ENCODE results near the gene ID2.
"Not testable (repeated sequence)": the region's sequence is repeated elsewhere in the genome, so short reads cannot be mapped to it uniquely, and the experiment has no call there.

Gene ID2

DNA sequence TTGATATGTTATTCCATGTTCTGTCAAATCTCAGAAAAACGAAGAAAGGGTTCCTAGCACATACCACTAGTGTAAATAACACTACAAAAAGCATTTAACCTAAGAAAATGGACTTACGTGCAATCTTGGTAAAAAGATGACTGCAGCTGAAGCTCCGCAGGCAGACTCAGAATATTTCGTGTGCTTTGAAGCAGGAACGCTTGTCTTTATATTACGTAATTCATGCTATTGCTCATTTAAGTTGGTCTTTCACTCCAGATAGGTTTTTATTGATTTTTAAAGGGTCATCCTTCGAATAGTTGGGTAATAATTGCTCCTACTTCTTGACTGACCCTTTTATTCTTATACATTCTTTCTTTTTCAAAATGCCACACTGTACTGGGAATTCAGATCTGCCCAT lies 44.0 kb downstream of the ID2 start:
- FAIRE-seq = no peak
- DNase-seq (ENCODE audit: insufficient read length, low spot score) = no peak

DNA sequence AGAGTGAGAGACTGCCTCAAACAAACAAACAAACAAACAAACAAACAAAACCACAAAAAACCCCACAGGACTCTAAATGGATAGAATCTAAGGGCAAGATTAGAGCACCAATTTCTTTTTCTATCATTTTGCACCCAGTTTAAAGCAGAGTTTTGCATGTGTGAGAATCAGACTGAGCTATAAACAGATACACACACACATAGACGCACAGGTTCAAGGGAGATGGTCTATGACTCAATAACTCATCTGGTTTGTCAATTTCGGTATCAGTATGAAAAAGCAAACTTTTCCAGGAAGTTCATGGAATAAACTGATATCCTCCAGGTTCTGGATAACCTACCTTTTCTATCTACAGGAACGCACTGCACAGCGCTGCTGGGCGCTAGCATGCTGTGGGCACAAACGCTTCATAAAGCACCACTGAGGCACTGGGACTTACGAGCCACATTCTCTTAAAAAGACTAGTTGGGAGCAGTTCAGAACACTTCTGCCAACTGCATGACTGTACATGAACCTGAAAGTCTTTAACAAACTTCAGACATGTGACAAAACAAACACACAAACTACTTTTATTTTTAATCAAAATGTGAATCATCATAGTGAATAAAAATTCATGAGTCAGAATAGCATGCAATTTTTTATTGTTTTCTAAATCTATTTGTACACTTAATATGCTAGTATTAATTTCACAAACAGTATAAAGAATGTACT lies 46.6 kb downstream of the ID2 start:
- FAIRE-seq = no peak
- DNase-seq (ENCODE audit: insufficient read length, low spot score) = no peak

DNA sequence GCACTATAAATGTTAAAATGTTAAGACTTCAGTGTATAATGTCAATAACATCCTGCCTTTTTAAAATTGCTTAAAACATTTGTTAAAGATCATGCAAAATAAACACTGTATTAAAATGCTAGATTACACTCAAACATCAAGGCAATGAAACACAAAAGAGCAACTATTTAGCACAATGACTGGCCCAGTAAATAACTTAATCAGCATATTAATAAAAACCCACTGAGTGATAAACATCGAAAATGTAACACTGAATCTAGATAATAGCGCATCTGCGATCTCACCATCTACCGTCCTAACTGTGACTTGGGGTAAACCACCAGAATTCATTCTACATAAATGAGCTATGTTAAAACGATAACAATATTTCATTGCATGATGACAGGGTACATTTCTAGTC lies 47.2 kb downstream of the ID2 start:
- not testable (repeated sequence) for FAIRE-seq; DNase-seq (ENCODE audit: insufficient read length, low spot score)

DNA sequence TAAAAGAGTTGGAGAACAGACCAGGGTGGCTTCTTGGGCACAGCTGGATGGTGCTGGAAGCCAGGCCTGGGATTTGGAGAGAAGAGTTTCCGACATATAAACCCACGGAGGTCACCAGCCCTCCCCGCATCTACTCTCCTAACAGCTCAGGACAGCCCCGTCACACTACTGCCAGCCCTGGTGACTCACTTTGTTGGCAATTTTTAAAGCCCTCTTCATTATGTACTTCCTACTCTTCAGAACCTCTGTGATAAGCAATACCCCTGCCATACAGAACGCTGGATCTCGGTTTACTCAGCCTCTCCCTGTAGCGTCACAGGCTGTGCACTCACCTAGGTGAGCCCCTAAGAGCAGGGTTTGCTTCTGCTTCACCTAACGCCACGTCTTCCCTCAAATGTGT lies 48.1 kb downstream of the ID2 start:
- FAIRE-seq = no peak
- DNase-seq (ENCODE audit: insufficient read length, low spot score) = no peak

DNA sequence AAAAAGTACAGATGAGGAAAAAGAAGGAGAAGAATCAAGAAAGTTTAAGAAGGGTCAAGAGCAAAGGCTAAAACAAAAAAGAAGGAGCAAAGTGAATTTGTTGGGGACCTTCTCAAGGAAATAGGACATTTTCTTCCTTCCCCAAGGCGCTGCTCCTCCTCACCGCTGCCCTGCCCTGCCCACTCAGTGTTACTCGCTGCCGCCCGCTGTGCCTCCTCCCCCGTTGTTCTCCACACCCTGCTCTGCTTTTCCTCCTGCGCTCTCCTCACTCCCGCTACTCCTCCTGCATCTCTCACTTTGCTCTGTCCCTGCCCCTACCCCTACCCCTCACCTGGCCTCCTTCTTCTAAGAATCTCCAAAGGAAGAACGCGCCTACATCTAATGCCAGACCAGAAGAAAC lies 50.7 kb downstream of the ID2 start:
- no peak for DNase-seq (ENCODE audit: insufficient read length, low spot score)
- no peak for FAIRE-seq
